DND-41 (cell line): Measurements from ENCODE around the gene CALN1.

Experiments used
- CTCF ChIP-seq: IDR thresholded peaks from 2 replicates; pipeline ENCODE4 v1.5.1; 2012; ENCODE audit warnings: borderline replicate concordance, low read length, moderate library complexity, mild to moderate bottlenecking; ENCODE audit not compliant: poor library complexity, severe bottlenecking; ENCODE audit errors: extremely low read depth
- EZH2 ChIP-seq: IDR thresholded peaks from 3 replicates; pipeline ENCODE4 v1.6.1; 2012; ENCODE audit warnings: borderline replicate concordance, low read depth, mild to moderate bottlenecking, moderate library complexity, low read length, inconsistent platforms; ENCODE audit not compliant: severe bottlenecking

GRCh38 chr7:72406820-72407403 is 5.2 kb downstream of the CALN1 start:
- no peak for TF ChIP-seq CTCF
- TF ChIP-seq EZH2 = no peak
